Fibroblast of mammary gland (primary cell): ENCODE measurements around the gene MMD.

Source experiments
- DNase-seq: peaks from one replicate; pipeline ENCODE4 v3.0.0-alpha.2; 2010; ENCODE audit warnings: low read depth
- H3K4me3 ChIP-seq: 2 replicates; pipeline ENCODE4 v1.5.1; 2011; ENCODE audit warnings: low read depth, mild to moderate bottlenecking, low read length, moderate library complexity; ENCODE audit not compliant: control insufficient read depth
- TF ChIP-seq, protein P1 (sequence below): conservative IDR thresholded peaks from 2 replicates; pipeline ENCODE4 v1.5.1; 2011; ENCODE audit warnings: low read depth, low read length, inconsistent platforms; ENCODE audit not compliant: control insufficient read depth, insufficient read depth

MMD gene

DNA sequence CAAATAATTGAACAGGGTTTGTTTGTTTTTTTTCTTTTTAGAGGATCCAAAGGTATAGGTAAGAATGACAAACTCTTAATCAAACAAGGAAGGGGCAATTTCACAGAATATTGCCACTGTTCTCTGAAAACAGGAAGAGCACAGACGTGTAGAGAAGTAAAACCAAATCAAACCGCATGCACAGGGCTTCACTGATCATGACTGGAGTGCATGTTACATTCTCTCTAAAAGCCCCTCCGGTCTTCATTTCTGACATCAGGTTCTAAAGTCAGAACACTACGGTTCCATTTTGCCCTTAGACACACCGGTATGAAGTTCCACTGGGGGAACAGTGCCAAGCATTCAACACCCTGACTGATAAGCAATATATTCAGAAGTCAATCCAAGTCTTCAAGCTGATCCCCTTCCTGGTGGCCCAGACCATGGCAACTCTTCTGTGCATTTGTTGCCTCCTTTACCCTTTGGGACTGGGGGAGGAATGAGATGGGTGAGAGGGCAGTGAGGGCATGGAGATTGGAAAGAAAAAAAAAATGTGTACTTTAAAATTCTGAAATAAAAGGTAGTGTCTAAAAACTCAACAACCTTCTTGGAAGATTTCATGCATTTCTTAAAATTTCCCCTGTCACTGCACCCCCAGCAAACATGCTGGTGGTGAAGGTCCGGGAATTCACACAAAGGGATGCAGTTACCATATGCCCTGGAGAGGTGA, 1.4 kb downstream of the MMD start:
- TF ChIP-seq, protein P1, sequence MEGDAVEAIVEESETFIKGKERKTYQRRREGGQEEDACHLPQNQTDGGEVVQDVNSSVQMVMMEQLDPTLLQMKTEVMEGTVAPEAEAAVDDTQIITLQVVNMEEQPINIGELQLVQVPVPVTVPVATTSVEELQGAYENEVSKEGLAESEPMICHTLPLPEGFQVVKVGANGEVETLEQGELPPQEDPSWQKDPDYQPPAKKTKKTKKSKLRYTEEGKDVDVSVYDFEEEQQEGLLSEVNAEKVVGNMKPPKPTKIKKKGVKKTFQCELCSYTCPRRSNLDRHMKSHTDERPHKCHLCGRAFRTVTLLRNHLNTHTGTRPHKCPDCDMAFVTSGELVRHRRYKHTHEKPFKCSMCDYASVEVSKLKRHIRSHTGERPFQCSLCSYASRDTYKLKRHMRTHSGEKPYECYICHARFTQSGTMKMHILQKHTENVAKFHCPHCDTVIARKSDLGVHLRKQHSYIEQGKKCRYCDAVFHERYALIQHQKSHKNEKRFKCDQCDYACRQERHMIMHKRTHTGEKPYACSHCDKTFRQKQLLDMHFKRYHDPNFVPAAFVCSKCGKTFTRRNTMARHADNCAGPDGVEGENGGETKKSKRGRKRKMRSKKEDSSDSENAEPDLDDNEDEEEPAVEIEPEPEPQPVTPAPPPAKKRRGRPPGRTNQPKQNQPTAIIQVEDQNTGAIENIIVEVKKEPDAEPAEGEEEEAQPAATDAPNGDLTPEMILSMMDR: no peak
- H3K4me3 ChIP-seq: peak overlapping the region; percentile 95
- no peak for DNase-seq

DNA sequence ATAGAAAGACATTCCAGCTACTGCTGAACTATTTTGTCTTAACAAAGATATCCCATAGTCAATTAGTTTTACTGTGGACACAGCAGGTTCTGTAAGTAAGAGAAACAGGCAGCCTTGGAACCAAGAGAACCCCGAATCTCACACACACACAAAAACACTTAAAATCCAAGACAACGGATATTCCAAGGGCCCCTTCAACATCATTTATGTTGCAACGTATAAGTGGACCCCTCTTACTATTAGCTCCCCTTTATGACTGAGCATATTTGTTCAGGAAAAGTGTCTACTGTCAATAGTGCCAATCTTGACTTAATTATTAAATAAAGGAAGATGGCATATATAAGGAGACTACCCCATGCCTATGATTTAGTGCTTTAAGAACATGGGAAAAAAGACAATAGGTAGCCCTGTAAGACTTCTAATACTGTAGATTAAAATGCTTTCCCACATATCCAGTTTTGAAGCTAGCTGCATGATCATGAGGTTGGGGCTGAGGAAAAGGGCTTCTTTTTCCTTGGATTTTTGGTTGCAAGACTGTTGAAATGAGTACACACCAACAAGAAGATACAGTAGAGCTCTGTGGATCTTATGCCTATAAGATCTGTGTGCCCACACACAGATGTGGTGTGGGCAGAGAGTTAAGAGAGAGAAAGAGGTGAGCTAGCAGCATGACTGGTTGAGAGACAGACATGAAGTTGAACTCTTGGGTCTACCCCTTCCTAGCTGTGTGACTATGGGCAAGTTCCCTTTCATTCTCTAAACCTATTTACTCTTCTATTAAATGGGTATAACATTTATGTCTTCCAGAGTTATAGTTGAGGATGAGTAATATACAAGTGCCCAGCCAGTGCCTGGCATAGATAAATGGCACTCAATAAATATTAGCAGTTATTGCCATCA, 3.0 kb downstream of the MMD start:
- TF ChIP-seq, protein P1: no peak
- no peak overlapping the region for H3K4me3 ChIP-seq
- DNase-seq: no peak

DNA sequence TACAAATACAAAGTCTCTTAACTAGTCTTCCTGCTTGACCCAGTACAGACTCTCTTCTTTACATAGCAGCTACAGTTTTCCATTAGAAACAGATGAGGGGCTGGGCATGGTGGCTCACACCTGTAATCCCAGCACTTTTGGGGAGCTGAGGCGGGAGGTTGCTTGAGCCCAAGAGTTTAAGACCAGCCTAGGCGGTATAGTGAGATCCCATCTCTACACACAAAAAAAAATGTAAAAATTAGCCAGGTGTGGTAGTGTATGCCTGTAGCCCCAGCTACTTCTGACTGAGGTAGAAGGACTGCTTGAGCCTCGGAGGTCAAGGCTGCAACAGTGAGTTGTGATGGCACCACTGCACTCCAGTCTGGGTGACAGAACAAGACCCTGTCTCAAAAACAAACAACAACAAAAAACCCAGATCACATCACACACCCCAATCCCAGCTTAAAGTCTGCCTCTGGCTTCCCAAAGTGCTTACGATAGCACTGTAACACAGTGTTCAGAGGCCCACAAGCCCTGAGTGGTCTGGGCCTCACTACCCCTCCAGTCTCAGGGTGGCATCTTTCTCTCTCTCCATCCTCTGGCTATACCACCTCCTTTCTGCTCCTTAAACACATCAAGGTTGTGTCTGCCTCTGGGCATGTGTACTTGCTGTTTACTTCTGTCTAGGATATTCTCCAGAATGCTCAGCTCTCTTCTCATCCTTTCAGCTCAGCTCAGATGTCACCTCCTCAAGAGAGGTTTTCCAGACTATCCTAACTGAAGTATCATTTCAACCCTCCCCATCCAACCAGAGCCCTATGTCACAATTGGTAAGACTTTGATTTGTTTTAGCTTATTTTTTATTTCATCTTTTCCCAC, 4.0 kb downstream of the MMD start:
- TF ChIP-seq, protein P1: no peak
- DNase-seq: no peak
- no peak overlapping the region for H3K4me3 ChIP-seq

GRCh38 chr17:55416470-55417052, 5.1 kb downstream of the MMD start:
- TF ChIP-seq, protein P1: no peak
- peak; percentile 82 for DNase-seq
- no peak overlapping the region for H3K4me3 ChIP-seq

DNA sequence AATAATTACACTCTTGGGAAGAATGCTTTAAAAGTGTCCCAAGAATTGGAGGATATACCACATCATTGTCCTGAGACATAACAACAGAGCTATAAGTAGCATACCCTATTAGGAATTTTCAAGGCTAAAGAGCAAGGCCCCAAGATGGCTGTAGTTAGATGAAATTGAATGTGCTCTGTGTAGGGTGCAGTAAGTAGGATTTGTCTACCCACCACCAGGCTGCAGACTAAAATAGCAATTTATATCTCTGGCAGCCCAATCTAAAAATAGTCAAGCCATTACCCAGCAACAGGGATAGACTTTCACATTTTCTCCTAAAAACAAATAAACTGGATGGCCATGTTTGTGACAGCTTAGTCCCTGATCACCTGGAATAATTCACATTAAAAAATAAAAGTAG, 5.6 kb downstream of the MMD start:
- H3K4me3 ChIP-seq: no peak overlapping the region
- TF ChIP-seq, protein P1: no peak
- DNase-seq: no peak

- TF ChIP-seq, protein P1: no peak
- no peak for DNase-seq
- H3K4me3 ChIP-seq: no peak overlapping the region
These were observed 6.7 kb downstream of the MMD start for GRCh38 chr17:55414983-55415382.
